C4-2B (cell line): ENCODE measurements around the gene UBE3A.

Source experiments
- H3K27ac ChIP-seq: fragments of 450-650 bp; 2 replicates; pipeline ENCODE4 v1.5.1; 2017
- ZFX ChIP-seq: fragments of 450-650 bp; IDR thresholded peaks from 2 replicates; pipeline ENCODE4 v1.6.1; 2017
- TF ChIP-seq, protein P1 (sequence below): fragments of 450-650 bp; conservative IDR thresholded peaks from 2 replicates; pipeline ENCODE4 v1.5.1; 2017; ENCODE audit warnings: mild to moderate bottlenecking

The UBE3A gene

DNA sequence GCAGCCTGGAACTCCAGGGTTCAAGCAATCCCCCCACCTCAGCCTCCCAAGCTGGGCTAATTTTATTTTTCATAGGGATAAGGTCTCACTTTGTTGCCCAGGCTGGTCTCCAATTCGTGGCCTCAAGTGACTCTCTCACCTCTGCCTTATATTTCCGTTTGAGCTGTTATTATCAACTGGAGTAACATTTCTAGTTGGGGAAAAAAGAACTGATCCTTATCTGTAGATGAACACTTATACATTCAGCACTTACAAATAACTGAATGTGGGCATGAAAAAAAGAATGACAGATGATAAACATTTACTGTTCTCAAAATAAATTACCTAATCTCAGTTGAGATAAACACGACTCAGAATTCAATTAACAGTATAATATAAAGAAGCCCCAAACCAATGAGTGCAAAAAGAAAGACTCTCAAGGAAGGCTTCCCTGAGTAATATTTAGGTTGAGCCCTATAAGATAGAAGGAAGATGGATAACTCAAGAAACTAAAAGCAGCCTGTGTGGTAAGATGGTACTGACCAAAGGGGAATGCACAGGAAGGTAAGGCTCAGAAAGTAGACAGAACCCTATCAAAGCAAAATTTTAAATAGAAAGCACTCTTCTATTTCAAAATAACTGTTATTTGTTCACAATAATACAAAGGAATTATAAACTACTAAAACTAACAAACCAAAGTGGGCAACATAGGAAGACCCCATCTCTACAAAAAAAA lies 11.8 kb downstream of the UBE3A start:
- TF ChIP-seq ZFX = no peak
- TF ChIP-seq, protein P1, sequence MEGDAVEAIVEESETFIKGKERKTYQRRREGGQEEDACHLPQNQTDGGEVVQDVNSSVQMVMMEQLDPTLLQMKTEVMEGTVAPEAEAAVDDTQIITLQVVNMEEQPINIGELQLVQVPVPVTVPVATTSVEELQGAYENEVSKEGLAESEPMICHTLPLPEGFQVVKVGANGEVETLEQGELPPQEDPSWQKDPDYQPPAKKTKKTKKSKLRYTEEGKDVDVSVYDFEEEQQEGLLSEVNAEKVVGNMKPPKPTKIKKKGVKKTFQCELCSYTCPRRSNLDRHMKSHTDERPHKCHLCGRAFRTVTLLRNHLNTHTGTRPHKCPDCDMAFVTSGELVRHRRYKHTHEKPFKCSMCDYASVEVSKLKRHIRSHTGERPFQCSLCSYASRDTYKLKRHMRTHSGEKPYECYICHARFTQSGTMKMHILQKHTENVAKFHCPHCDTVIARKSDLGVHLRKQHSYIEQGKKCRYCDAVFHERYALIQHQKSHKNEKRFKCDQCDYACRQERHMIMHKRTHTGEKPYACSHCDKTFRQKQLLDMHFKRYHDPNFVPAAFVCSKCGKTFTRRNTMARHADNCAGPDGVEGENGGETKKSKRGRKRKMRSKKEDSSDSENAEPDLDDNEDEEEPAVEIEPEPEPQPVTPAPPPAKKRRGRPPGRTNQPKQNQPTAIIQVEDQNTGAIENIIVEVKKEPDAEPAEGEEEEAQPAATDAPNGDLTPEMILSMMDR = no peak
- peak overlapping the region; percentile 59 for H3K27ac ChIP-seq

GRCh38 chr15:25424073-25424472 lies 14.8 kb downstream of the UBE3A start:
- no peak for TF ChIP-seq ZFX
- TF ChIP-seq, protein P1 = no peak
- no peak overlapping the region for H3K27ac ChIP-seq

DNA sequence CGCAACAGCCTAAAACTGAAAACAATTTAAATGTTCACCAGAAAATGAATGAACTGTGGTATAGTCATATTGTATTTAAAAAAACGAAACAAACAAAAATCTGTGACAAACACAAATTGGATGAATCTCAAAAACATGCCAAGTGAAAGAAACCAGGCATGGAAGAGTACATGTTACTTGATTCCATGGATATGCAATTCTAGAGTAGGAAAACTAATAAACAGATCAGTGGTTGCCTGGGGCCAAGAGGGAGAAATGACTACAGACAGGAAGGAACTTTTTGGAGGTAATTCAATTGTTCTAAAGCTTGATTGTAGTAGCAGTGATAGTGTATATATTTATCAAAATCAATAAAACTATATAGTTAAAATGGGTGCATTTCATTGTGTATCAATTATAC lies 16.8 kb downstream of the UBE3A start:
- TF ChIP-seq, protein P1 = no peak
- TF ChIP-seq ZFX = no peak
- no peak overlapping the region for H3K27ac ChIP-seq

- TF ChIP-seq ZFX = no peak
- TF ChIP-seq, protein P1 = no peak
- H3K27ac ChIP-seq = no peak overlapping the region
Measured at GRCh38 chr15:25418202-25418601, 20.6 kb downstream of the UBE3A start.

DNA sequence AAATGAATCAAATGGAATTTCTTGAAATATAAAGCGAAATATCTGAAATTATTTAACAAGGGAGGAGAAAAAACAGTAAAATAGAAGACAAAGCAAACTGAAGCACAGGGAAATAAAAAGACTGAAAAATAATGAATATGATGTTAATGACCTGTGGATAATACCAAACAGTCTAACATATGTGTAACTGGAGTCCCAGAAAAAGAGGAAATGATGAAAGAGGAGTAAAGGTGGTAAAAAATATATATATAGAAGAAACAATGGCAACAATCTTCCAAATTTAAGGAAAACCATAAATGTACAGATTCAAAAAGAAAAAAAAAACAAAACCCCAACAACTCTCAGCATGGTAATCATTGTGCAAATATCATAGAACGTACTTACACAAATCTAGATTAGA lies 21.2 kb downstream of the UBE3A start:
- no peak for TF ChIP-seq ZFX
- TF ChIP-seq, protein P1 = no peak
- no peak overlapping the region for H3K27ac ChIP-seq

DNA sequence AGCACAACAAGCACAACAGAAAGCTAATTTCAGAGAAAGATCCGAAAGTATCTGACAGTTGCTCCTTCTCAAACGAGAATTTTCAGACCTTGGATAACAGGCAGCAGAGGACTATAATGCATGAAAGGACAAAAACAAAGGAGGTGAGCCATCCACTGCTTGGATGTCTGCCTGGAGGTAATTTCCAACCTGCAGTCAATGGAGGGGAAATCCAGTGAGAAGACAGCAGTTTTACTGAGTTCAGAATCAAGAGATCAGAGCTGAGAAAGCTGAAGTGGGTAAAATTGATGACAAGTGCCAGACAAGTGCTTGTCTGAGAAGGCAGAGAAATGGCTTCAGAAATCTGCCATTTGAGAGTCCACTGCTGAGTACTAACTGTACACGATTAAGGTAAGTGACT lies 22.1 kb downstream of the UBE3A start:
- H3K27ac ChIP-seq = no peak overlapping the region
- TF ChIP-seq ZFX = no peak
- TF ChIP-seq, protein P1 = no peak

- H3K27ac ChIP-seq = no peak overlapping the region
- TF ChIP-seq ZFX = no peak
- TF ChIP-seq, protein P1 = no peak
Measured at GRCh38 chr15:25415707-25416106, 23.1 kb downstream of the UBE3A start.
